HG02840 (cell line): Measurements from ENCODE around the gene RAB44.
A peak's percentile ranks its signal among the peaks of the same experiment; 100 is the strongest.

Source experiments
- ATAC-seq: cut with Tn5 transposase; IDR thresholded peaks from one replicate; pipeline ENCODE4 v1.9.1; 2021; ENCODE audit warnings: mild to moderate bottlenecking, moderate library complexity, moderate number of reproducible peaks; ENCODE audit not compliant: unreplicated experiment, low FRiP score

RAB44 gene

DNA sequence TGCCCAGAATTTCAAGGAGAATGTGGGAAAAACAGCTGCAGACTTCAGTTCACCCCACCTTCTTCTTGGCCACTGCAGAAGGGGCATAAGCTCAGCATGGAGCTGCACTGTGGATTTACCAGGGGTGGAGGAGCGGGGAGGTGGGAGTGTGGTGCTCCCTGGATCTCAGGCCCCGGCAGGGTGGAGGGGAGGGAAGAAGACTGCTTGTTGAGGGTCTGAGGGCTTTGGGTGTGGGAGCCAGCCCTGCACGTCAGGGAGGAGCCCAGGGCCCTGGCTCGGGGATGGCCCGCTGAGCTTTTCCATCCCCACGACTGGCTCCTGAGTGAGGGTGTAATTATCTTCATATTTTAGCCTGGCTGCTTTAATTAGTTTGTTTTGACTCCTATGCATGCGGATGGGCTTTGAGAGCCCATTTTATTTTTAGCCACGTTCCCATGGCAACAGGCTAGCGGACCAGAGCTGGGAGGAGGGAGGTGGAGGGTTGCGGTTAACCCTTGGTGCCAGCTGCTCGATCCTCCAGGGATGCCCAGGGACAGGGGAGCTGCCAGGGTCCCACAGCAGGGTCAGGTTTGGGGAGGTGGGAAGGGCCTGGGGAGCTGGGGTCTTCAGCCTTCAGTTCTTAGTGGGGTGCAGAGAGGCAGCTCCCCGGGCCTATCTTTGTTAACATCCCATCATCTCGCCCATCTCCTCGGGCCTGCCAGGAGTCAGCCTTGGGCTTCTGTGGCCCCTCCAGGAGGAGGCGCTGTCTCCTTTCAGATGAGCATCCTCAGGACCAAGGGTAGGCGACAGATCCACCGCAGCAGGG lies 68.2 kb downstream of the RAB44 start:
- ATAC-seq, result peak; percentile 64

DNA sequence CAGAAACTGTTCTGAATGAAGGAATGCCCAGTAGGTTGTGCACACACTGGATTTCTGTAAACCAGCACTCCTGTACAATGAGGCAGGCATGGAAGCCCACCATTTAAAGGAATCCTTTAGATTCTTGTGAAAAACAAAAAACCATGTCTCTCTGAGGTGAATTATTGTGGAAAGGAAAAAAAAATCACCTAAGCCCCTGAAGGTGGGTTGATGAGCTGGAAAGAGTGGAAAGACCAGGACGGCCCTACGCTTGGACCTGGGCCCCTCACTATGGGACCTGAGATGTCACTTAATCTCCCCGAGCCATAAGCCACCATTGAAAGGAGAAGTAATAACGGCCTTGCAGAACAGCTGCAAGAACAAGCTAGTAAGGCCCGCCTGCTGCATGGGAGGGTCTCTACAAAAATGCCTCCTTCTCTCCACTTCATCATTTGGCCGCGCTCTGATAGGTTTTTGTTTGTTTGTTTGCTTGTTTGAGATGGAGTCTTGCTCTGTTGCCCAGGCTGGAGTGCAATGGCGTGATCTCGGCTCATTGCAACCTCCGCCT lies 68.8 kb downstream of the RAB44 start:
- ATAC-seq, result no peak

DNA sequence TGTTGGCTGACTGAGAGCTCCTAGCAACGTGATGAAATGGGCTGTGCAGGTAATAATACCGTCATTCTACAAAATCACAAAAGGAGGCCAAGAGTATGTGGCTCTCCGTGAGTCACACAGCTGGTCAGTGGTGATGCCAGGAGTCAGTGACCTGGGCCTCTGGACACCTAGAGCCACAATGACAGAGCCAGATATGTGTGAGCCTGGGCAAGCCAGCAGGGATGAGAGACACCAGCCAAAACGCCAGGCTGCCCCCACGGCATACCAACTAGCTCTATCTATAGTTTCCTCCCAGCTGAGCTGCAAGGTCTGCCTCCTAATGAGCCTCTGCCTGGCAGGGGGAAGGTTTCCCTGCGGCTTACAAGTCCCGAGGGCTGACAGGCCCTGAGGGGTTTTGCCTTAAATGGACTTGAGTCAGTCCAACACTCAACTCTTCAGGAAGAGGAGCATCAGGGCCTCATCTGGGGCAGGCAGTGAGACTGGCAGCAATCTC lies 71.6 kb downstream of the RAB44 start:
- no peak for ATAC-seq

GRCh38 chr6:36769676-36770499 lies 72.3 kb downstream of the RAB44 start:
- ATAC-seq, result no peak

DNA sequence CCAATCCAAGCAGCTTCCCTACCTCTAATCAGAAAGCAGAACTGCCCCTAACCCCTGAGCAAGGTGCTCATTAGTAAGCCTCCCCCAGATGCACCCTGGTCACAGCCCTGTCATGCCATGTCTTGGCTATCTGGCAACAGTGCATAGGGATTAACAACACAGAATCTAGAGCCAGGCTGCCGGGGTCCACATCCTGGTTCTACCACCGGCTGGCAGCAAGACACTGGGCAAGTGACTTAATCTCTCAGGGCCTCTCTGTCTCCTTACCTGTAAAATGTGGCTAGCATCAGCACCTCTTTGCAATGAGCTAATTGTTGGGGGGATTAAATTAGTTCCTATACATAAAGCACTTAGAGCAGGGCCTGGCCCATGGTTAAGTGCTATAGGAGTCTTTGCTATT lies 73.5 kb downstream of the RAB44 start:
- no peak for ATAC-seq

DNA sequence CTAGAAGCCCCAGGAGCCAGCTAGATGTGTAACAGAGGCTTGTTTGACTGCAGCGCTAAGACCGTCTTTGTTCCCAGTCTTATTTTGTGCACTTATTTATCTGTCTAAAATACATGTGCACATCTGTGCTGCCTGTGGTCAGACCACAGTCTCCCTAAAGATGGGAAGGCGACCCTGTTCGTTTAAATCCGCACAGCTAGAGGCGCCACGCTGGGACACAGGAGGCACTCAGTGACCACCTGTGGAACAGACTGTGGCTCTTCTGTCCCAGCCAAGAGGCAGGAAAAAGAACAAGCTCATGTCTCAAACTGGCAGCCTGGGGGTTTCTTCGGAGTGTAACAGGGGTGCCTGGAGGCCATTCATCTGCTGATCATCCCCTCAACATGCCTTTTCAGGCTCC lies 74.8 kb downstream of the RAB44 start:
- no peak for ATAC-seq

DNA sequence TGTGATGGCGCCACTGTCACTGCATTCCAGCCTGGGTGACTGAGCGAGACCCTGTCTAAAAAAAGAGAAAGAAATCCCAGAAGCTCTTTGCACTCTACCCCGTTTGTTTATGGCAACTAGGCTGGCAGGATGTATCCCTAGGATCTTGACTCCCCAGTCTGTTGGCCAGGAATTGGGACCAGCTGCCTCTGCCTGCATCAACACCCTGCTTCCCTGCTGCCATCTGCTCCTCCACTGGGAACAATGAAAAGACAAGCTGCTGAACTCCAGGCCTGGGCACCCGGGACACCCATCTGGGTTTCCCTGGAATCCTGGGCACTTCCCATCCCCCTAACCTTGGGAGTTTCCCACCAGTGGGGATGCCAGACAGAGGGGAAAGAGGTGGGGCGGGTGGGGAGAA lies 76.7 kb downstream of the RAB44 start:
- ATAC-seq, result no peak

DNA sequence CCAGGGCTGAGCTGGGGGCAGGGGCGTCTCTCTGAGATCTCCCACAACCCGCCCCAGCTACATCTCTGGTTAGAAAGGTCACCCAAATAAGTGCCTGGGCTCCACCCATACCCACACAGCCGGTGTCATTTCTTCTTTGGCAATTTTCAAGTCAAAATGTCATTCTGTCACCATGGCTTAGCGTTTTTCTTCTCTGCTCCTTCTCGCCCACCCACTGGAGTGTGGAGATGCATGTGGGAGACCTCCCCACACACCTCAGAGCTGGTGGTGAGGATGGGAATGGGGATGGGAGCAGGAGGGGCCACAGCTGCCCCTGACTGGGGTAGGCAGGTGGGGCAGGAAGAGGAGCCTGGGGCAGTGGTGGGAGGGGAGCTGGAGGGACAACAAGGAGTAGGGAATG lies 78.5 kb downstream of the RAB44 start:
- no peak for ATAC-seq

DNA sequence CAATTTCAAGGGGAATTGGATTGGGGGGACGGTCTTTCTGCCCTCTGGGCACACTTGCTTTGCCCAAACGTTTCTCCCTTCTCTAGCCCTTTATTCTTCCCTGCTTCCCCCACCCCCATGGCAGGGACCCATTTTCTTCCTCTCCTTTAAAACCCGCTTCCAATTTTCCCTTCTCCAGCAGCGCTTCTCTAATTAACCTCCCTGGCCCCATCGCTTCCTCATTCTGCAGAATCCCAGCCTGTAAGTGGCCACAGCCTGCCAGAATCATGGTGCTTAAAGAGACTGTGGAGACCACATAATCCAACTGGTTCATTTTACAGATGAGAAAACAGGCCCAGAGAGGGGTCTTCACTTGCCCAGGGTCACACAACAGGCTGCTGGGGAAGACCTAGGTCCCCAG lies 80.2 kb downstream of the RAB44 start:
- no peak for ATAC-seq

GRCh38 chr6:36779227-36779626 lies 81.6 kb downstream of the RAB44 start:
- ATAC-seq, result no peak

GRCh38 chr6:36780442-36781177 lies 83.0 kb downstream of the RAB44 start:
- no peak for ATAC-seq

GRCh38 chr6:36781669-36782068 lies 84.0 kb downstream of the RAB44 start:
- no peak for ATAC-seq
